H1 (cell line): ENCODE data around the gene TSPAN3.

Experiments
- BCL11A ChIP-seq, 2 experiments: IDR thresholded peaks; one replicate each; pipeline ENCODE4 v1.6.1; 2011; ENCODE audit warnings: low read depth in 2 of 2, low read length in 2 of 2, mild to moderate bottlenecking in 2 of 2
- BRCA1 ChIP-seq: IDR thresholded peaks from 2 replicates; pipeline ENCODE4 v1.6.1; 2012; ENCODE audit warnings: low read depth, low read length, improper control_type of control experiment
- GTF2F1 ChIP-seq: IDR thresholded peaks from 2 replicates; pipeline ENCODE4 v1.6.1; 2012; ENCODE audit warnings: low read depth, low read length, improper control_type of control experiment, borderline replicate concordance
- POLR2A ChIP-seq, 2 experiments: IDR thresholded peaks; 1 replicate in 1 of 2; 2 replicates in 1 of 2; pipeline ENCODE4 v1.6.1; 2011; ENCODE audit warnings: low read depth in 2 of 2, low read length in 2 of 2, mild to moderate bottlenecking in 2 of 2; ENCODE audit errors: control extremely low read depth in 1 of 2
- RAD21 ChIP-seq, 2 experiments: IDR thresholded peaks in 1 of 2; conservative IDR thresholded peaks in 1 of 2; 2 replicates each; pipeline ENCODE4 v1.6.1; 2011; ENCODE audit warnings: low read depth in 2 of 2, low read length in 2 of 2, improper control_type of control experiment in 1 of 2, inconsistent platforms in 1 of 2, mild to moderate bottlenecking in 1 of 2, moderate library complexity in 1 of 2
- SIX5 ChIP-seq: IDR thresholded peaks from 2 replicates; pipeline ENCODE4 v1.6.1; 2011; ENCODE audit warnings: mild to moderate bottlenecking, low read depth, low read length
- SRF ChIP-seq: IDR thresholded peaks from 2 replicates; pipeline ENCODE4 v1.6.1; 2011; ENCODE audit warnings: mild to moderate bottlenecking, low read depth, low read length, moderate library complexity
- TF ChIP-seq, protein P1 (sequence below), 3 experiments: IDR thresholded peaks; 1 replicate in 2 of 3; 2 replicates in 1 of 3; pipeline versions ENCODE4 v1.5.1 to v1.6.1; 2011; ENCODE audit warnings: low read length in 3 of 3, mild to moderate bottlenecking in 3 of 3, inconsistent platforms in 2 of 3, low read depth in 1 of 3, moderate library complexity in 1 of 3; ENCODE audit not compliant: insufficient read depth in 1 of 3; ENCODE audit errors: control extremely low read depth in 1 of 3

DNA sequence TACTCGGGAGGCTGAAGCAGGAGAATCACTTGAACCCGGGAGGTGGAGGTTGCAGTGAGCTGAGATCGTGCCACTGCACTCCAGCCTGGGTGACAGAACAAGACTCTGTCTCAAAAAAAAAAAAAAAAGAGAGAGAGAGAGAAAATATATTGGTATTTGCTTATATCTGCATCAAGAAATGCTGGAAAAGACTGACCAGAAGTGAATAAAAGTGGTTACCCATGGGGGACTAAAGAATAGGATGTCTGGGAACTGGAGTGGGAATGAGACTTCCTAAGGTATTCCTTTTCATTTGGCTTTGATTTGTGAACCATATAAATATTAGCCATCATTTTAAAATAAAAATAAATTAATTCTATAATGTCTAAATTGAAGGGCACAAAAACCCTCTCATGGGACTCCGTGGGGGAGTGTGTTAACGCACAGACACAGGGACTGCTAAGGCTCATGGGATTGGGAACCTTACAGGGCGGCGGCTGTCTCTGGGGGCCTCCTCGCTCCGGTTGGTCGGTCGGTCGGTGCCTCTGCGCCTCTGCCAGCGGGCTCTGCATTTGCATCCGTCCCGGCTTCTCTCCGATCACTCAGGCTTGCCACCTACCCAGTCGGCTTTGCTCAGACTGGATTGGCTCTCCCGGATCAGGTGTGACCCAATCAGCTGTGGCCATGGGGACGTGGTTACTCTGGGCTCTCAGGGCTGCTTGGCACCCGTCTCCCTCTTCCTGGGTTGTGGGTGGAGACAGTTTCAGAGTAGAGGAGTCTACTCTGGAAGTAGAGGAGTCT is 12.7 kb upstream of the TSPAN3 start:
- TF ChIP-seq BCL11A (IDR thresholded peaks at IDR 0.05; ENCODE audit: low read depth in 2 of 2, low read length in 2 of 2): no peak
- no peak for TF ChIP-seq SRF
- no peak for TF ChIP-seq GTF2F1
- no peak for TF ChIP-seq RAD21 (IDR thresholded peaks at IDR 0.05 in 1 of 2, conservative IDR thresholded peaks at IDR 0.05 in 1 of 2; ENCODE audit: low read depth in 2 of 2, low read length in 2 of 2)
- TF ChIP-seq, protein P1, sequence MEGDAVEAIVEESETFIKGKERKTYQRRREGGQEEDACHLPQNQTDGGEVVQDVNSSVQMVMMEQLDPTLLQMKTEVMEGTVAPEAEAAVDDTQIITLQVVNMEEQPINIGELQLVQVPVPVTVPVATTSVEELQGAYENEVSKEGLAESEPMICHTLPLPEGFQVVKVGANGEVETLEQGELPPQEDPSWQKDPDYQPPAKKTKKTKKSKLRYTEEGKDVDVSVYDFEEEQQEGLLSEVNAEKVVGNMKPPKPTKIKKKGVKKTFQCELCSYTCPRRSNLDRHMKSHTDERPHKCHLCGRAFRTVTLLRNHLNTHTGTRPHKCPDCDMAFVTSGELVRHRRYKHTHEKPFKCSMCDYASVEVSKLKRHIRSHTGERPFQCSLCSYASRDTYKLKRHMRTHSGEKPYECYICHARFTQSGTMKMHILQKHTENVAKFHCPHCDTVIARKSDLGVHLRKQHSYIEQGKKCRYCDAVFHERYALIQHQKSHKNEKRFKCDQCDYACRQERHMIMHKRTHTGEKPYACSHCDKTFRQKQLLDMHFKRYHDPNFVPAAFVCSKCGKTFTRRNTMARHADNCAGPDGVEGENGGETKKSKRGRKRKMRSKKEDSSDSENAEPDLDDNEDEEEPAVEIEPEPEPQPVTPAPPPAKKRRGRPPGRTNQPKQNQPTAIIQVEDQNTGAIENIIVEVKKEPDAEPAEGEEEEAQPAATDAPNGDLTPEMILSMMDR (IDR thresholded peaks at IDR 0.05; ENCODE audit: control extremely low read depth in 1 of 3, insufficient read depth in 1 of 3, low read depth in 1 of 3, low read length in 3 of 3): no peak
- TF ChIP-seq BRCA1: no peak
- TF ChIP-seq SIX5: no peak
- TF ChIP-seq POLR2A (IDR thresholded peaks at IDR 0.05; ENCODE audit: control extremely low read depth in 1 of 2, low read depth in 2 of 2, low read length in 2 of 2): peak in 1 of 2 experiments; percentile 38; a peak in 1 of 3 replicates
